OCI-LY3 (cell line): ENCODE data around the gene NLK.

ENCODE experiments used
- H2AFZ ChIP-seq: fragments of 200-600, 300-600 bp; shearing (Covaris generic); 2 replicates; pipeline ENCODE4 v1.6.0; 2014; ENCODE audit warnings: antibody characterized with exemption, low read depth, low read length
- H3K27ac ChIP-seq: fragments of 200-600, 300-600 bp; sonication (generic); 2 replicates; pipeline ENCODE4 v1.5.1; 2014; ENCODE audit warnings: mild to moderate bottlenecking, low read length, moderate library complexity, mixed read lengths
- H3K27me3 ChIP-seq: fragments of 200-600, 300-600 bp; sonication (generic); 2 replicates; pipeline ENCODE4 v1.6.1; 2014; ENCODE audit warnings: low read depth, low read length, mixed read lengths
- H3K36me3 ChIP-seq: fragments of 200-600, 300-600 bp; sonication (generic); replicated peaks from 2 replicates; pipeline ENCODE3; 2014; ENCODE audit warnings: low read depth, low read length, mixed read lengths
- H3K4me1 ChIP-seq: fragments of 300-600, 200-600 bp; sonication (generic); 2 replicates; pipeline ENCODE4 v1.6.1; 2014; ENCODE audit warnings: low read length, mixed read lengths
- H3K4me2 ChIP-seq: fragments of 200-600, 300-600 bp; sonication (generic); 2 replicates; pipeline ENCODE4 v1.6.1; 2014; ENCODE audit warnings: low read length, mixed read lengths
- H3K4me3 ChIP-seq: fragments of 300-600, 200-600 bp; sonication (generic); 2 replicates; pipeline ENCODE4 v1.5.1; 2014; ENCODE audit warnings: antibody characterized with exemption, mild to moderate bottlenecking, low read length, moderate library complexity
- H3K79me2 ChIP-seq: fragments of 300-600, 200-600 bp; shearing (Covaris generic); 2 replicates; pipeline ENCODE4 v1.6.1; 2014; ENCODE audit warnings: mild to moderate bottlenecking, low read length, mixed read lengths
- H3K9ac ChIP-seq: fragments of 300-600, 200-600 bp; shearing (Covaris generic); 2 replicates; pipeline ENCODE4 v1.6.0; 2014; ENCODE audit warnings: mild to moderate bottlenecking, low read length, moderate library complexity
- H3K9me3 ChIP-seq: fragments of 200-600, 300-600 bp; shearing (Covaris generic); 2 replicates; pipeline ENCODE4 v1.6.1; 2014; ENCODE audit warnings: low read length, mixed read lengths; ENCODE audit not compliant: insufficient read depth
- H4K20me1 ChIP-seq: fragments of 200-600, 300-600 bp; sonication (generic); 2 replicates; pipeline ENCODE4 v1.6.1; 2016; ENCODE audit warnings: low read length, mixed read lengths; ENCODE audit not compliant: insufficient read depth
- EZH2phosphoT487 ChIP-seq: fragments of 200-600 bp; shearing (Covaris generic); IDR thresholded peaks from 2 replicates; pipeline ENCODE4 v1.6.1; 2018; ENCODE audit warnings: antibody characterized with exemption, mixed run types, low read depth
- TF ChIP-seq, protein P1 (sequence below): fragments of 200-600, 300-600 bp; sonication (generic); IDR thresholded peaks from 2 replicates; pipeline ENCODE4 v1.5.1; 2014; ENCODE audit warnings: antibody characterized with exemption, low read length, low read depth

The NLK gene

DNA sequence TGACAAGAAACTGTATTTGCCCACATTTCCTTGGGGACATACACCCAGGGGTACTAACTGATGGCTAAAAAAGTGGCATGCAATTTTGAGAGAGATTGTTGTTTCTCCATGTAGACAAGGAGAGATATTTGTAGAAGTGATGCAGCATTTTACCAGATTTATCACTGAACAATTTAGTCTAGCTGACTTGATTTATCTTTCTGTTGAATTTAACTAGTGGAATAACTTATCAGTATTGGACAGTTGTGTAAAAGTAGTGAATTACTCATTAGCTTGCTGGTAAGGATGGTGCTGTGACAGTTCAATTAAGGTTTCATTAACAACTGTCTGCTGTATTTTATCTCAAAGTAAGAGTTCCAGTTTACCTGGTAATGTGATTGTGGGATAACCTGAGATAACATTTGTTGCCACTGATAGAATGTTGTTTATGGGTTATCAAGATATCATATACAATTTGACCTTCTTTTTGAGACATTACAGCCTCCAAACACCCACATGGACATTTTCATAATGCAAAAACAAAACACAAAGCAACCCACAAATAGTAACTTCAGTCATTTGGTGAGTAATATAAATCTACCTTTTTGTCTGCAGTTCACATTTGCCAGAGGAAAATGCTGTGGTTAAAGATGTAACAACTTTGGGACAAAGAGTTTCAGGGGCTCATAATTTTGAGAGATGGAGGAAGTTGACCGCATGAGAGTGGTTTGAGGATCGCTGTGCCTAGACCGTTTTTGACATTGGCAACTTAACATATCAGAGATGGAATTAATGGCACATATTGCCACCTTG, 3.8 kb downstream of the NLK start:
- H3K27me3 ChIP-seq = no peaks in the 10 kb centered on the region
- peaks cover 58% of the 10 kb centered on the region for H3K79me2 ChIP-seq
- no peak overlapping the region for H2AFZ ChIP-seq
- no peak for TF ChIP-seq EZH2phosphoT487
- TF ChIP-seq, protein P1, sequence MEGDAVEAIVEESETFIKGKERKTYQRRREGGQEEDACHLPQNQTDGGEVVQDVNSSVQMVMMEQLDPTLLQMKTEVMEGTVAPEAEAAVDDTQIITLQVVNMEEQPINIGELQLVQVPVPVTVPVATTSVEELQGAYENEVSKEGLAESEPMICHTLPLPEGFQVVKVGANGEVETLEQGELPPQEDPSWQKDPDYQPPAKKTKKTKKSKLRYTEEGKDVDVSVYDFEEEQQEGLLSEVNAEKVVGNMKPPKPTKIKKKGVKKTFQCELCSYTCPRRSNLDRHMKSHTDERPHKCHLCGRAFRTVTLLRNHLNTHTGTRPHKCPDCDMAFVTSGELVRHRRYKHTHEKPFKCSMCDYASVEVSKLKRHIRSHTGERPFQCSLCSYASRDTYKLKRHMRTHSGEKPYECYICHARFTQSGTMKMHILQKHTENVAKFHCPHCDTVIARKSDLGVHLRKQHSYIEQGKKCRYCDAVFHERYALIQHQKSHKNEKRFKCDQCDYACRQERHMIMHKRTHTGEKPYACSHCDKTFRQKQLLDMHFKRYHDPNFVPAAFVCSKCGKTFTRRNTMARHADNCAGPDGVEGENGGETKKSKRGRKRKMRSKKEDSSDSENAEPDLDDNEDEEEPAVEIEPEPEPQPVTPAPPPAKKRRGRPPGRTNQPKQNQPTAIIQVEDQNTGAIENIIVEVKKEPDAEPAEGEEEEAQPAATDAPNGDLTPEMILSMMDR = no peak
- no peaks in the 10 kb centered on the region for H3K9me3 ChIP-seq
- H4K20me1 ChIP-seq = peaks cover 5% of the 10 kb centered on the region; the same call in 1 of the 2 replicates
- no peak overlapping the region for H3K9ac ChIP-seq
- no peak overlapping the region for H3K27ac ChIP-seq
- no peaks in the 10 kb centered on the region for H3K36me3 ChIP-seq
- peaks cover 26% of the 10 kb centered on the region for H3K4me1 ChIP-seq
- H3K4me2 ChIP-seq = no peak overlapping the region
- no peak overlapping the region for H3K4me3 ChIP-seq

DNA sequence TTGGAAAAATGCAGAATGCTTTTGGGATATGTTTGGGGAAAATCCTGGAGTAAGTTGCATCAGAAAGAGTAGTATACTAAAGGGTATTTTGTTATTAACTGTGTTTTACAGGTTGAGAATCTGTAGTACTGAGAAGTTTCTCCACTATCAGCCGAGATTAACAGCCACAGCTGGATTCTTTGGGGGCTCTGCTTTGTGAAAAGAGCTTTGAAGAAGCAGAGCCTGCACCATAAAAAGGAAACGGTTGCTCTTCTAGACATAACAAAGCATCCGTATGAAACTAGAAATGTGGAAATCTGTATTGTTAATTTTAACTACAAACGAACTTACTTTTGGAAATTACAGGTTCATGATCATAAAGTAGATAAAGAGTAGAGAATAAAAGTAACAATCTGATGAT, 5.3 kb downstream of the NLK start:
- Histone ChIP-seq H3K4me2 (no peak overlapping the region), H3K9me3 (no peaks in the 10 kb centered on the region), H3K9ac (no peak overlapping the region), H2AFZ (no peak overlapping the region), H3K79me2 (peaks cover 54% of the 10 kb centered on the region), H3K27ac (no peak overlapping the region), H3K36me3 (no peaks in the 10 kb centered on the region), H3K4me1 (peaks cover 26% of the 10 kb centered on the region), H3K4me3 (no peak overlapping the region), H3K27me3 (no peaks in the 10 kb centered on the region), H4K20me1 (peaks cover 5% of the 10 kb centered on the region; the same call in 1 of the 2 replicates)
- TF ChIP-seq EZH2phosphoT487 = no peak
- TF ChIP-seq, protein P1 = no peak

DNA sequence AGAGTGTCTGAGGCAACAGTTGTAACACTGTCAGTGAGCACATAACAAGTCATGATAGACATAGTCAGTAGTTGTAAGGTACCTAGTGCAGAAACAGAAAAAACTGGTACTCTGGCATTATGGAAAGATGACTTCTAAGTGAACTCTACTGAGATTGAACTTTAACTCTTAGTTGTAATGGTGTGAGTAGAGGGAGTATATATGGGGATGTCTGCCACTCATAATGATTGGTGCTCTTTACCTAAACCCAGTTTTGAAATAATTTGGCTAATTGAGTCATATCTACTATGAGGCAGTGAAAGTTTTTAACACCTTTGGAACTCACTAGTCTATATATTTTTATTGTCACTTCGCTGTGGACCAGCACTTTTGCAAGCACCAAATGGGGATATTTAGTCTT, 6.6 kb downstream of the NLK start:
- no peak overlapping the region for H3K27ac ChIP-seq
- H3K9me3 ChIP-seq = no peaks in the 10 kb centered on the region
- H4K20me1 ChIP-seq = peaks cover 9% of the 10 kb centered on the region; the same call in 1 of the 2 replicates
- no peak overlapping the region for H3K4me3 ChIP-seq
- H3K4me2 ChIP-seq = no peak overlapping the region
- H3K79me2 ChIP-seq = peaks cover 56% of the 10 kb centered on the region
- H2AFZ ChIP-seq = no peak overlapping the region
- no peaks in the 10 kb centered on the region for H3K27me3 ChIP-seq
- no peak for TF ChIP-seq EZH2phosphoT487
- TF ChIP-seq, protein P1 = no peak
- no peak overlapping the region for H3K9ac ChIP-seq
- no peaks in the 10 kb centered on the region for H3K36me3 ChIP-seq
- H3K4me1 ChIP-seq = peaks cover 34% of the 10 kb centered on the region

DNA sequence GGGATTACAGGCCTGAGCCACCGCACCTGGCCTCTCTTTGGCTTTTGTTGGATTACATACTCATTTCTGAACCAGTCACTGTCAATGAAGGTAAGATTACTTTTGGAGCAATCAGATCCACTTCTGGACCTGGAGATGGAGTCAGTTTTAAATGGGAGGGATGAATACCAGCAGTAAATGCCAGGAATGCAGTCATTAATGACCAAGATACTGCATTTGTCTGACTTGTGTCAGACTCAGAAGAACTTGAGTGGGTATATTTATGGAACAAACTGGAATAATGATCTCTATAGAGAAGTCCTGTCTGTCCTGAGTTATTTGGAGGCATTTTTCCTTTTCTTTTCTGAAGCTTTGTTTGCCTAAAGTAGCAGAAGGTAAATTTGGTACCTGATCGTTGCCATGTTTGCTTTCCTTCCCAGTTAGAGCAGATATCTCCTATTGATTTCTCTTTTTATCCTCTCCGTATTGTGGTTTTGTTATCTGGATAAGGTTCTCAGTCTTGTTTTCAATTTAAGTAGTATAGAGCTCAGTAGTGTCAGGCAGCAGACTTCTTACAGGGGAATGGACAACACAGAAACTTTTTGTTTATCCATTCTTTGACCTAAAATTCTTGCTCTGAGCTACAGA, 10.7 kb downstream of the NLK start:
- Histone ChIP-seq H3K9ac (no peak overlapping the region), H3K36me3 (no peaks in the 10 kb centered on the region), H4K20me1 (0 out of 2 replicates have a peak, but pooled peaks cover 4% of the 10 kb centered on the region), H3K27ac (peak overlapping the region; percentile 22; the same call in 1 of the 2 replicates), H3K4me1 (peaks cover 56% of the 10 kb centered on the region), H3K79me2 (peaks cover 51% of the 10 kb centered on the region), H3K9me3 (no peaks in the 10 kb centered on the region), H3K4me2 (peak overlapping the region; percentile 66), H2AFZ (no peak overlapping the region), H3K4me3 (peak overlapping the region; percentile 15), H3K27me3 (no peaks in the 10 kb centered on the region)
- TF ChIP-seq, protein P1 = no peak
- no peak for TF ChIP-seq EZH2phosphoT487
